ENCODE measurements around the gene EMP3. TPM values are rescaled to one million over a fixed set of nuclear protein-coding genes. Genes with fewer than 3 reads are reported as not detected.
A peak's percentile ranks its signal among the peaks of the same experiment; 100 is the strongest.

Gene EMP3
- total and polyA plus RNA-seq, 2 of the 13 experiments (the other 11 are each of a cell fraction or from before 2014, with no cell fraction given), result 2.2 to 7.8 TPM

- no peak for TF ChIP-seq MAX (IDR thresholded peaks at IDR 0.05)
- TF ChIP-seq ZNF850 (CRISPR knock-in tag; conservative IDR thresholded peaks at IDR 0.05), result no peak
- TF ChIP-seq ZNF232 (CRISPR knock-in tag; IDR thresholded peaks at IDR 0.05; ENCODE audit: borderline replicate concordance), result no peak
- no peak for TF ChIP-seq CENPT (CRISPR knock-in tag; IDR thresholded peaks at IDR 0.05; ENCODE audit: low read depth)
- TF ChIP-seq MXD4 (CRISPR knock-in tag; IDR thresholded peaks at IDR 0.05), result no peak
- TF ChIP-seq TCF7 (IDR thresholded peaks at IDR 0.05; ENCODE audit: low read depth), result peak; percentile 94
- TF ChIP-seq, protein P1, sequence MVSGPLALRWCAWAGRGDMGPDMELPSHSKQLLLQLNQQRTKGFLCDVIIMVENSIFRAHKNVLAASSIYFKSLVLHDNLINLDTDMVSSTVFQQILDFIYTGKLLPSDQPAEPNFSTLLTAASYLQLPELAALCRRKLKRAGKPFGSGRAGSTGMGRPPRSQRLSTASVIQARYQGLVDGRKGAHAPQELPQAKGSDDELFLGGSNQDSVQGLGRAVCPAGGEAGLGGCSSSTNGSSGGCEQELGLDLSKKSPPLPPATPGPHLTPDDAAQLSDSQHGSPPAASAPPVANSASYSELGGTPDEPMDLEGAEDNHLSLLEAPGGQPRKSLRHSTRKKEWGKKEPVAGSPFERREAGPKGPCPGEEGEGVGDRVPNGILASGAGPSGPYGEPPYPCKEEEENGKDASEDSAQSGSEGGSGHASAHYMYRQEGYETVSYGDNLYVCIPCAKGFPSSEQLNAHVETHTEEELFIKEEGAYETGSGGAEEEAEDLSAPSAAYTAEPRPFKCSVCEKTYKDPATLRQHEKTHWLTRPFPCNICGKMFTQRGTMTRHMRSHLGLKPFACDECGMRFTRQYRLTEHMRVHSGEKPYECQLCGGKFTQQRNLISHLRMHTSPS (CRISPR knock-in tag; IDR thresholded peaks at IDR 0.05; ENCODE audit: low read depth), result peak; percentile 43; the same call in 1 of the 2 replicates
- peak; percentile 46; the same call in 1 of the 2 replicates for TF ChIP-seq HDAC2 (CRISPR knock-in tag; IDR thresholded peaks at IDR 0.05)
- TF ChIP-seq GATAD2A (CRISPR knock-in tag; IDR thresholded peaks at IDR 0.05), result peak; percentile 36; the same call in 1 of the 2 replicates
These were observed 29.9 kb upstream of the EMP3 start (continued) for GRCh38 chr19:48295458-48295857.

DNA sequence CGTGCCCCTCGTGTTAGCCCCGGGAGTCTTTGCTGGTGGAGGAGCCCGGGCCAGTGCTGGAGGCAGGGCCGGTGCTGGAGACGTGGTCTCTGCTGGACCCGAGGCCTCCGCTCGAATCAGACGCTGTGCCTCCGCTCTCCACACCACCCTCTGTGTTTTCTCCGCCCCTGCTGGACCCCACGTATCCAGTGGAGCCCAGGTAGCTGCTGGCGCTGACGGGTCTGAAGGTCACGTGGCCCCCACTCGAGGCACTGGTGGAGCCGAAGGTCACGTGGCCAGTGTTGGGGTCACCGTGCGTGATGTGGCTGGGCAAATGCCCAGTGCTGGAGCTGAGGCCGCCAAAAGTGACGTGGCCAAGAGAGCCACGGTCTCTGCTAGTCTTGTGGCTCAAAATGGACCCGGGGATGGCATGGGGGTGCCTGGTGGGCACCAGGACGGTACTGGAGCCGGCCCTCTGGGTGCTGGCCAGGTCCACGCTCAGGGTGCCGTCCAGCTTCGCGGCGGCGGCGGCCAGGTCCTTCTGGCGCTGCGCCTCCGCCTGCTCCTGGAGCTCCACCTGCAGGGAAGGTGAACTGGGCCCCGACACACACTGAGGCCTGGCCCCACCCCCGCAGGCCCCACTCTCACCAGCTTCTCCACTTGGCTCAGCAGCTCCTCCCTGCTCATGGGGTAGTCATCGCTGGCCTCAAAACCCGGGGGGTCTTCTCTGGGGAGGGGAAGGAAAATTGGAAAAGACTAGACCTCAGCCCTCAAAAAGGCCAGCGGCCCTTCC is 28.2 kb upstream of the EMP3 start:
- H3K9ac ChIP-seq (ENCODE audit: insufficient read depth, low read depth, low read length), result no peak overlapping the region
- H3K36me3 ChIP-seq (replicated peaks in 1 of 2; ENCODE audit: control insufficient read depth in 1 of 2, insufficient read depth in 2 of 2, low read length in 2 of 2), result no peaks in the 10 kb centered on the region
- H3K27ac ChIP-seq (ENCODE audit: extremely low read length, insufficient read depth, low read length), result no peak overlapping the region
- no peaks in the 10 kb centered on the region for H4K20me1 ChIP-seq (ENCODE audit: insufficient read depth, low read length)
- WGBS (ENCODE audit: low lambda C conversion rate), result 51% methylated on average over 22 of the region's 42 CpGs
- peaks cover 26% of the 10 kb centered on the region for H3K4me1 ChIP-seq (ENCODE audit: insufficient read depth, low read length)
- POLR2A ChIA-PET, result no interaction called here
- peak; percentile 25; the same call in 2 of the 3 replicates for ATAC-seq
- FAIRE-seq, result no peak
- CTCF ChIA-PET (ENCODE audit: low intra/inter-chr PET ratio, low total read pairs), result no interaction called here
- H3K4me2 ChIP-seq (ENCODE audit: low read depth, low read length), result no peak overlapping the region
- in situ Hi-C loops (cut with HindIII; ENCODE audit: extremely low pct_ligation_motif_present, low pct_unique_long_range_greater_than_20kb), result no loop called here
- H3K27me3 ChIP-seq (ENCODE audit: control insufficient read depth in 1 of 2, insufficient read depth in 2 of 2, low read length in 2 of 2), result 0 out of 5 replicates have a peak, but pooled peaks cover 0 to 2% of the 10 kb centered on the region in 2 experiments
- intact Hi-C loops (cut with micrococcal nuclease; ENCODE audit: unreplicated experiment), result no loop called here
- H3K4me3 ChIP-seq (replicated peaks in 1 of 3; ENCODE audit: insufficient read depth in 1 of 3, low read depth in 2 of 3, low read length in 3 of 3), result no peak overlapping the region
- BruUV-seq (replicated peaks), result no TSS peak
- H3K79me2 ChIP-seq (ENCODE audit: insufficient read depth, low read length), result no peaks in the 10 kb centered on the region
- no peaks in the 10 kb centered on the region for H3K9me3 ChIP-seq (ENCODE audit: low read length)
- no peak for DNase-seq (ENCODE audit: low spot score)
- no peak overlapping the region for H2AFZ ChIP-seq (ENCODE audit: low read length)
- TF ChIP-seq, protein P2, sequence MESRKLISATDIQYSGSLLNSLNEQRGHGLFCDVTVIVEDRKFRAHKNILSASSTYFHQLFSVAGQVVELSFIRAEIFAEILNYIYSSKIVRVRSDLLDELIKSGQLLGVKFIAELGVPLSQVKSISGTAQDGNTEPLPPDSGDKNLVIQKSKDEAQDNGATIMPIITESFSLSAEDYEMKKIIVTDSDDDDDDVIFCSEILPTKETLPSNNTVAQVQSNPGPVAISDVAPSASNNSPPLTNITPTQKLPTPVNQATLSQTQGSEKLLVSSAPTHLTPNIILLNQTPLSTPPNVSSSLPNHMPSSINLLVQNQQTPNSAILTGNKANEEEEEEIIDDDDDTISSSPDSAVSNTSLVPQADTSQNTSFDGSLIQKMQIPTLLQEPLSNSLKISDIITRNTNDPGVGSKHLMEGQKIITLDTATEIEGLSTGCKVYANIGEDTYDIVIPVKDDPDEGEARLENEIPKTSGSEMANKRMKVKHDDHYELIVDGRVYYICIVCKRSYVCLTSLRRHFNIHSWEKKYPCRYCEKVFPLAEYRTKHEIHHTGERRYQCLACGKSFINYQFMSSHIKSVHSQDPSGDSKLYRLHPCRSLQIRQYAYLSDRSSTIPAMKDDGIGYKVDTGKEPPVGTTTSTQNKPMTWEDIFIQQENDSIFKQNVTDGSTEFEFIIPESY (CRISPR knock-in tag; IDR thresholded peaks at IDR 0.05), result peak; percentile 68
- TF ChIP-seq MNT (IDR thresholded peaks at IDR 0.05) (peak; percentile 42; the same call in 1 of the 2 replicates), ZNF7 (CRISPR knock-in tag; IDR thresholded peaks at IDR 0.05) (no peak), ZNF768 (CRISPR knock-in tag; IDR thresholded peaks at IDR 0.05) (0 out of 2 replicates have a peak, but pooled peaks have one; percentile 29), RNF219 (CRISPR knock-in tag; IDR thresholded peaks at IDR 0.05) (no peak), ZNF766 (CRISPR knock-in tag; IDR thresholded peaks at IDR 0.05; ENCODE audit: borderline replicate concordance) (no peak), RAD51 (IDR thresholded peaks at IDR 0.05; ENCODE audit: borderline replicate concordance) (peak; percentile 32; the same call in 1 of the 2 replicates)
